Neural progenitor cell (in vitro differentiated cells): Measurements from ENCODE around the gene ADGRG1. TPM values are rescaled to one million over a fixed set of nuclear protein-coding genes. Genes with fewer than 3 reads are reported as not detected.

Experiments
- DNase-seq: peaks from one replicate; pipeline ENCODE4 v3.0.0-alpha.2; 2016; ENCODE audit warnings: low spot score
- H2AFZ ChIP-seq: fragments of 200-600 bp; sonication (generic); replicated peaks from 2 replicates; pipeline ENCODE4 v1.6.1; 2016; ENCODE audit warnings: antibody characterized with exemption
- H3F3A ChIP-seq: fragments of 200-600 bp; sonication (generic); 2 replicates; pipeline ENCODE4 v1.6.1; 2016; ENCODE audit warnings: antibody characterized with exemption, low read depth
- H3K27ac ChIP-seq: fragments of 200-600 bp; sonication (generic); 2 replicates; pipeline ENCODE4 v1.5.1; 2016; ENCODE audit warnings: mild to moderate bottlenecking
- H3K27me3 ChIP-seq: fragments of 200-600 bp; sonication (generic); 2 replicates; pipeline ENCODE4 v1.6.1; 2016; ENCODE audit warnings: mild to moderate bottlenecking, moderate library complexity
- H3K36me3 ChIP-seq: fragments of 200-600 bp; sonication (generic); 2 replicates; pipeline ENCODE4 v1.5.1; 2016
- H3K4me1 ChIP-seq: fragments of 200-600 bp; sonication (generic); 2 replicates; pipeline ENCODE4 v1.6.1; 2016; ENCODE audit warnings: mixed run types
- H3K4me2 ChIP-seq: fragments of 200-600 bp; sonication (generic); 2 replicates; pipeline ENCODE4 v1.6.1; 2016
- H3K4me3 ChIP-seq: fragments of 200-600 bp; sonication (generic); 2 replicates; pipeline ENCODE4 v1.5.1; 2016
- H3K79me2 ChIP-seq: fragments of 200-600 bp; sonication (generic); 2 replicates; pipeline ENCODE4 v1.6.1; 2016; ENCODE audit warnings: low read depth
- H3K9ac ChIP-seq: fragments of 200-600 bp; sonication (generic); 2 replicates; pipeline ENCODE4 v1.6.1; 2016
- H3K9me3 ChIP-seq: fragments of 200-600 bp; sonication (generic); 2 replicates; pipeline ENCODE4 v1.5.1; 2016; ENCODE audit warnings: low read depth
- H4K20me1 ChIP-seq: fragments of 200-600 bp; sonication (generic); 2 replicates; pipeline ENCODE4 v1.6.1; 2016; ENCODE audit warnings: low read depth
- H3K27ac Mint-ChIP-seq: 3 replicates; pipeline ENCODE4 v1.8.0; 2021; ENCODE audit warnings: mixed read lengths
- H3K27me3 Mint-ChIP-seq: 2 replicates; pipeline ENCODE4 v1.8.0; 2022; ENCODE audit warnings: low read depth, mild to moderate bottlenecking, inconsistent platforms, moderate library complexity, mixed read lengths; ENCODE audit not compliant: insufficient read depth
- H3K36me3 Mint-ChIP-seq: 3 replicates; pipeline ENCODE4 v1.8.0; 2021; ENCODE audit warnings: mixed read lengths
- H3K4me1 Mint-ChIP-seq: 3 replicates; pipeline ENCODE4 v1.8.0; 2021; ENCODE audit warnings: mixed read lengths
- H3K4me3 Mint-ChIP-seq: 3 replicates; pipeline ENCODE4 v1.8.0; 2021; ENCODE audit warnings: mild to moderate bottlenecking, moderate library complexity, mixed read lengths
- H3K9me3 Mint-ChIP-seq: 3 replicates; pipeline ENCODE4 v1.8.0; 2020; ENCODE audit warnings: mixed read lengths
- EZH2 ChIP-seq: fragments of 200-600 bp; sonication (generic); IDR thresholded peaks from 2 replicates; pipeline ENCODE4 v1.6.1; 2017; ENCODE audit warnings: antibody characterized with exemption, mild to moderate bottlenecking, moderate library complexity
- EZH2phosphoT487 ChIP-seq: fragments of 200-600 bp; sonication (generic); IDR thresholded peaks from 2 replicates; pipeline ENCODE4 v1.6.1; 2017; ENCODE audit warnings: antibody characterized with exemption
- total RNA-seq: library from RNA; depleted of rRNA; stranded (reverse); fragments of >200 nt; gene quantifications from 2 replicates; pipeline ENCODE4 v1.2.3, GENCODE V29; 2015; ENCODE audit warnings: low replicate concordance
- TF ChIP-seq, protein P1 (sequence below): fragments of 200-600 bp; sonication (generic); IDR thresholded peaks from 2 replicates; pipeline ENCODE4 v1.5.1; 2017; ENCODE audit warnings: antibody characterized with exemption, mild to moderate bottlenecking

The ADGRG1 gene
- total RNA-seq, 1 donor from 2014 or later = 8.0 TPM

DNA sequence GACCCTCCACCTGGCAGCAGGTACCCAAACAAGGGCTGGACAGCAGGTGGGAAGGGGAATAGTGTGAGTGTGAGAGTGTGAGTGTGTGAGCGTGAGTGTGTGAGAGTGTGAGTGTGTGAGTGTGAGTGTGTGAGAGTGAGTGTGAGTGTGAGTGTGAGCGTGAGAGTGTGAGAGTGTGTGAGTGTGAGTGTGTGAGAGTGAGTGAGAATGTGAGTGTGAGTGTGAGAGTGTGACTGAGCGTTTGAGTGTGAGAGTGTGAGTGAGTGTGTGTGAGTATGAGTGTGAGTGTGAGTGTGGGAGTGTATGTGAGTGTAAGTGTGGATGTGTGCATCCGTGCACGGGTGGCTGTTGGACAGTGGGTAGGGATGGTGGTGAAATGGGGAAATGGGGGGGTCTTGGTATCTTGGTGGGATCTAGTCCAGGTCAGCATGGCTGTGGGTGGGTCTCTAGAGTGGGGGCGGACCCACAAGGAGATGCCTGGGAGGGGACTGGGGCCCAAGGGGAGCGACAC, 408 bp downstream of the ADGRG1 start:
- Histone ChIP-seq H3K79me2 (no peaks in the 10 kb centered on the region), H2AFZ (no peak overlapping the region), H3K4me2 (peak overlapping the region; percentile 73), H3K36me3 (no peaks in the 10 kb centered on the region), H3K4me3 (no peak overlapping the region), H4K20me1 (no peaks in the 10 kb centered on the region), H3K27me3 (no peaks in the 10 kb centered on the region), H3K9ac (no peak overlapping the region), H3K9me3 (no peaks in the 10 kb centered on the region), H3F3A (peaks cover 9% of the 10 kb centered on the region), H3K4me1 (peaks cover 12% of the 10 kb centered on the region), H3K27ac (no peak overlapping the region)
- Mint-ChIP-seq H3K4me3 (peak overlapping the region; percentile 79), H3K9me3 (no peaks in the 10 kb centered on the region), H3K4me1 (peaks cover 62% of the 10 kb centered on the region), H3K27me3 (peaks cover 13% of the 10 kb centered on the region), H3K36me3 (no peaks in the 10 kb centered on the region), H3K27ac (peak overlapping the region; percentile 28)
- no peak for TF ChIP-seq EZH2phosphoT487
- TF ChIP-seq, protein P1, sequence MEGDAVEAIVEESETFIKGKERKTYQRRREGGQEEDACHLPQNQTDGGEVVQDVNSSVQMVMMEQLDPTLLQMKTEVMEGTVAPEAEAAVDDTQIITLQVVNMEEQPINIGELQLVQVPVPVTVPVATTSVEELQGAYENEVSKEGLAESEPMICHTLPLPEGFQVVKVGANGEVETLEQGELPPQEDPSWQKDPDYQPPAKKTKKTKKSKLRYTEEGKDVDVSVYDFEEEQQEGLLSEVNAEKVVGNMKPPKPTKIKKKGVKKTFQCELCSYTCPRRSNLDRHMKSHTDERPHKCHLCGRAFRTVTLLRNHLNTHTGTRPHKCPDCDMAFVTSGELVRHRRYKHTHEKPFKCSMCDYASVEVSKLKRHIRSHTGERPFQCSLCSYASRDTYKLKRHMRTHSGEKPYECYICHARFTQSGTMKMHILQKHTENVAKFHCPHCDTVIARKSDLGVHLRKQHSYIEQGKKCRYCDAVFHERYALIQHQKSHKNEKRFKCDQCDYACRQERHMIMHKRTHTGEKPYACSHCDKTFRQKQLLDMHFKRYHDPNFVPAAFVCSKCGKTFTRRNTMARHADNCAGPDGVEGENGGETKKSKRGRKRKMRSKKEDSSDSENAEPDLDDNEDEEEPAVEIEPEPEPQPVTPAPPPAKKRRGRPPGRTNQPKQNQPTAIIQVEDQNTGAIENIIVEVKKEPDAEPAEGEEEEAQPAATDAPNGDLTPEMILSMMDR = no peak
- DNase-seq = no peak

DNA sequence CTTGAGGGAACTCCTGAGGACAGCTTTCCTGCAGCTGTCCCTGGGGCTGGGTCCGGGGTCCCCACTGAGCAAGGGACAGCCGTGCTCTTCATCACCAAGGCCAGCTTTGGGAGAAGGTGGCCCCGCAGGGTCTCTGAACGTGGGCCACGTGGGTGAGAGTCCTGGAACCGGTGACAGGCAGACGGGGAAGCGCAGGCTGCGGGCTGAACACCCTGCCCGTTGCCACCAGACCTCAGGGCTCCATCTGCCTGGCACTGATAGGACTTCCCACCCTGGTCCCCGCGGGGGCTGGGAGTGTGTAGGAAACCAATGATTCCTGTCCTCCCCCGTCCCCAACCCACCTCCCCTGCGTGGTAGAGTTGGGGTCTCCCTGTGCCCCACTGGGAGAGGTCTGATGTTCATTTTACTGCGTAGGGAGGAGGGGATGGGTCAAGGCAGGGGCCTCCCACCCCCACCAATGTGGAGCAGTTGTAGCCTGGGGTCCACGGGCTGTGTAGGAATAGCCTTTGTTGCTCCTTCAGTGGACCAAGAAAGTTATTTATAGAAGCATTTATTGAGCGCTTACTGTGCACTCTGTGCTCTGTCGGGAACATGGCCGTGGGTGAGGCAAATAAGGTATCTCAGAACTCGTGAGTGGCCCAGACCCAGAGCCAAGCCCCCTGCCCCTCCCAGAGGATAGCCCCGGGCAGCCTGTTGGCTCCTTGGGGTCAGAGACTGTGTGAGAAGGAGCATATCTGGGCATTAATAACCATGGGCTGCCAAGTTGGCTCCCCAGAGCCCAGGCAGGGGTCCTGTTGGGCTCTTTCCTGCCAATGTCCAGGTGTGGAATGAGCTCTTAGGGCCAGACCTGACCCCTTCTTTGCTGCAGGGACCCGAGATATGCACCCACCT, 1.3 kb downstream of the ADGRG1 start:
- H3K27ac ChIP-seq = no peak overlapping the region
- Mint-ChIP-seq H3K9me3 (no peaks in the 10 kb centered on the region), H3K4me1 (peaks cover 58% of the 10 kb centered on the region), H3K36me3 (no peaks in the 10 kb centered on the region), H3K27ac (no peak overlapping the region), H3K4me3 (no peak overlapping the region), H3K27me3 (peaks cover 13% of the 10 kb centered on the region)
- H3K79me2 ChIP-seq = no peaks in the 10 kb centered on the region
- peaks cover 12% of the 10 kb centered on the region for H3K4me1 ChIP-seq
- no peaks in the 10 kb centered on the region for H4K20me1 ChIP-seq
- no peak overlapping the region for H3K4me3 ChIP-seq
- no peaks in the 10 kb centered on the region for H3K9me3 ChIP-seq
- DNase-seq = no peak
- no peak overlapping the region for H2AFZ ChIP-seq
- H3K27me3 ChIP-seq = no peaks in the 10 kb centered on the region
- H3K36me3 ChIP-seq = no peaks in the 10 kb centered on the region
- H3K9ac ChIP-seq = no peak overlapping the region
- H3F3A ChIP-seq = peaks cover 9% of the 10 kb centered on the region
- TF ChIP-seq, protein P1 = no peak
- TF ChIP-seq EZH2 (no peak), EZH2phosphoT487 (no peak)
- H3K4me2 ChIP-seq = no peak overlapping the region

DNA sequence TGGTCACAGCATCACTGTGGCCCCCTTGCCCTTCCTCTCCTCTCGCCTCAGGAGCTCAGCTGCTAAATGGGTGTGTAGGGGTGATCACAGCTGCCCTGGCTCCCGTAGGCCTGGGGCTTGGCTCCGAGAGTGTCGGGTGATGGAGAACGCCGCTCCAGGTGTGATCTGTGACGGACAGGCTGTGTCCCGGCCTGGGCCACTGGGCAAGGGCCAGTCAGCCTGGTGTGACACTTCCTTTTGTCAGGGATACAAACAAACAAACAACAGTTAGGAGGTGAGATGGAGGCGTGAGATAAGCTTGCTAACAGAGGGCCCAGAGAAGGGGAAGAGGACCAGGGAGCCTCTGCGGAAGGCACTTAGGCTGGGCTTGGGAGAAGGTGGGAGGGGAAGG, 2.0 kb downstream of the ADGRG1 start:
- Histone ChIP-seq H2AFZ (no peak overlapping the region), H3F3A (peaks cover 9% of the 10 kb centered on the region), H3K9me3 (no peaks in the 10 kb centered on the region), H3K36me3 (no peaks in the 10 kb centered on the region), H3K79me2 (no peaks in the 10 kb centered on the region), H3K27me3 (no peaks in the 10 kb centered on the region), H3K27ac (no peak overlapping the region), H3K4me3 (no peak overlapping the region), H3K4me2 (no peak overlapping the region), H3K9ac (no peak overlapping the region), H4K20me1 (no peaks in the 10 kb centered on the region), H3K4me1 (peaks cover 12% of the 10 kb centered on the region)
- TF ChIP-seq, protein P1 = no peak
- TF ChIP-seq EZH2phosphoT487 = no peak
- TF ChIP-seq EZH2 = no peak
- Mint-ChIP-seq H3K27ac (peak overlapping the region; percentile 98), H3K36me3 (no peaks in the 10 kb centered on the region), H3K9me3 (no peaks in the 10 kb centered on the region), H3K4me1 (peaks cover 53% of the 10 kb centered on the region), H3K4me3 (no peak overlapping the region), H3K27me3 (peaks cover 13% of the 10 kb centered on the region)
- DNase-seq = no peak
